HL-60/S4 treated with phorbol 12-myristate 13-acetate at 8.2 ng/mL for 4 days and 3 days (cell line): ENCODE measurements around the gene TBX20.
"Not testable (repeated sequence)": the region's sequence is repeated elsewhere in the genome, so short reads cannot be mapped to it uniquely, and the experiment has no call there.

Experiments
- in situ Hi-C: fragments of 300-500 bp; cut with MboI; formaldehyde crosslinking; loops from 2 replicates; pipeline ENCODE4 v1.15.0; 2022; ENCODE audit warnings: low sequenced_read_pairs

The TBX20 gene

DNA sequence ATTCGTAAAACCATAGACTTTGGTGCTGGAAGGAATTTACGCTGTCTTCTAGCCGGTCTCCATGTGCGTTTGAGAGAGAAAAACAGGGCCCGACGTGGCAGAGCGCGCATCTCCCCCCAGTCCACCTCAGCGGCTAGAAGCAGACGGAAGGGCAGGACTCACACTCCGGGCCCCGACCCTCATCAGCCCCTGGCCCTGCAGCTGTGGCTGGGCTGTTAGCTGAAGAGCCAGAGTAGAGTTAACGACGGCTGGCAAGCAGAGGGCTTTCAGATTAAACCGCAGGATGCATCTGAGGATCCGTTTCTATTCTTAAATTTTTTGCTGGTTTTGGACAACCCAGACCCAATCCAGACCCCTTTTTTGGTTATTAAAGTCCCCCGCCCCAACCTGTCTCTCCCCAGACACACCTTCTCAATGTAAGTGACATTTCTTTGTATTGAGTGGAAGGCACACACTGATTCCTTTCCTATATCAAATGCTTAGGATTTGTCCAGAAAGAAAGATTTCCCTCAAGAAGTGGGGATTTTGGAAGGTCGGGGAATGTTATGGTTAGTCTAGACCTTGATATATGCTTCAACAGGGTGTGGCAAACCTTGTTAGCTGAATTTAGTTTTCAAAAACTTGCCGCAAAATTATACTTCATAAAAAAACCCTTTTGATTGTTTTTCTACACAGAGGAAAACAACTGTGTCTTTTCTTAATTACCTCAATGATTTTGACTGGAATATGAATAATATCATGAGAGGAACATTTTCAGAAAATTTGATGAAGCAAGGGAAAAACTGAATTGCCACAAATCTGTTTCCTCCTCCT, 1.7 kb upstream of the TBX20 start:
- in situ Hi-C loops: no loop called here

DNA sequence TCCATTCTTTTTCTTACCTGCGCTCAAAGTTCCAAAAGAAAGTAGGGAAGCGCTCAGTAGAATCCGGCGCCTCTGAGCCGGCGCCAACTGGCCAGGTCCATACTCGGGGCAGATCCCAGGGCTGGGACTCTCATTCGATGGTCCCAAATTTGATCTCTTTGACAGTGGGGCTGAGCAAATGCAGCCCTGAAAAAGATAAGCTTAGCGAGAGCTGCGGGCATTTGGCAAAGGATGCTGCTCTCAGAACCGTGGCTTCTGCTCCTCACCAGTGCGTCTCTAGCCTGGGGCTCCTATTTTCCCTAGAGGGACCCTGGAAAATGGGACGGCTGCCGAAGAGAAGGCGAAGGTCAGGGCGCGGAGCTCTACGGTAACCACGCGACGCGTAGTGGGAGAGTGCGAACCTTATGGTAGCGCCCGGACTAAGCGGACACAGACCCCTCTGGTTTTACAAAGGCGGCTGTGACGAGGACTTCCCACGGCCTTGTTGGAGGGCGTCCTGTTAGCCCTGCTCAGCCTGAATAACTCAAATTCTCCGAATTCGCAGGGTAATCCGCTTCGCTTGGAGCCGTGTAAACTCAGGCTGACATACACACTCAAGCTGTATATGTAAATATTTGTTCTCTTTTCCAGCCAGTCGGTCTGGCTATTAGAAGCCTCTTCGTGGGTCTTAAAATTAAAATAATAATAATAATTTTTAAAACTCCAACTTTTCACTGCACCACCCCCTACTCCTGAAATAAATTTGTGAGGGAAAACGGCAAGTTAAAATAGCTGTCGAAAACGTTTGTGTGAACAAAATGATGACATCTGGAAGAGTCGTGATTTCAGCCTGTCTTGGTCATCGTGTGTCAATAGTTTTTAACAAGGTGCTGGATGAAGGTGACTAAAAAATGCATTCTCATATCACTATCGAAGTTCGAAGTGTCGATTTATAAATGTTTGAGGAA, 869 bp upstream of the TBX20 start:
- in situ Hi-C loops: no loop called here

DNA sequence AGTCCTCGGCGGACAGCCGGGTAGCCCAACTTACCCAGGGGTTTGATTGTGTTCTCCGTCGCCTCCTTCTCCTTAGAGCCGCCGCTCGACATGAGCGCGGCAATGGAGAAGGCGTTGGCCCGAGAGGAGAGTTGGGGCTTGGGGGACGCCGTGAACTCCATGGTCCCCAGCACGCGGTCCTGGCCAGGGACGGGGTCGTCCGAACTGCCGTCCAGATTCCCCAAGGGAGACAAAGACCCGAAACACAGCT, 515 bp downstream of the TBX20 start:
- in situ Hi-C loops: no loop called here

DNA sequence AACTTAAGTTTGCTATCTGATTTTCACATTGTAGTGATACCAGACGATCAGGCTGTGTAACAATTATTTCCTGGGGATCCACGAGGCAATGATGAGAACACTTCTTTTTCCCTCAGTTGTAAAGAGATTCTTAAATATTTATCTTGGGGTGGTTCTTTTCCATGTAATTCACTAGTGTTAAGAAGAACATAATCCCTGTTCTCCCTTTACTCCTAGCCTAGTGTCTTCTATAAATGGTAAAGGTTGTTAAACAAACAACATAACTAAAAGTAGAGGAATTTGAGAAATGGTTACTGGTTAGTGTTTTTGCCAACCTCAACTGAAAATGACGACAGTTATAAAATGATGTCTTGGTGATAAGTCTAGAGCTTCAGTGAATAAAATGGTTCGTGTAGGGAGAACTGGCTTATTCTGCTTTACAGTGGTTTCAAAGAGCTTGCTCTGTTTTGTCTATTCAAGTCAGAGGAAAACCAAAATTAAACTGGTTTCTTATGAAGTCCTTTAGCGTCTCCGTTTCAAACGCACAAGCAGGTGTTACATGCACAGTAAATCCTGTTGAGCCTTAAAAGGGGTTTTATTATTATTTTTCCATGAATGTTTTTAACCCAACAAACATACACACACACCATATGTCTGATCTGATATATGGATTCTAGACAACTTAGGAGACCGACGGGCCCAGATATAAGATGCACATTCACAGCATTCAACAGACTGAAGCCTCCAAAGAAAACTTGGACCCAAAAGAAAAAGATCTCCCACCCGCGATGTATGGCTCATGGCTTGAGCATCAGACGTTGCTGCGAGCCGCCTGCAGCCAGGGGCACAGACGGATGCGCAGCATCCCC, 1.1 kb downstream of the TBX20 start:
- in situ Hi-C loops: no loop called here

DNA sequence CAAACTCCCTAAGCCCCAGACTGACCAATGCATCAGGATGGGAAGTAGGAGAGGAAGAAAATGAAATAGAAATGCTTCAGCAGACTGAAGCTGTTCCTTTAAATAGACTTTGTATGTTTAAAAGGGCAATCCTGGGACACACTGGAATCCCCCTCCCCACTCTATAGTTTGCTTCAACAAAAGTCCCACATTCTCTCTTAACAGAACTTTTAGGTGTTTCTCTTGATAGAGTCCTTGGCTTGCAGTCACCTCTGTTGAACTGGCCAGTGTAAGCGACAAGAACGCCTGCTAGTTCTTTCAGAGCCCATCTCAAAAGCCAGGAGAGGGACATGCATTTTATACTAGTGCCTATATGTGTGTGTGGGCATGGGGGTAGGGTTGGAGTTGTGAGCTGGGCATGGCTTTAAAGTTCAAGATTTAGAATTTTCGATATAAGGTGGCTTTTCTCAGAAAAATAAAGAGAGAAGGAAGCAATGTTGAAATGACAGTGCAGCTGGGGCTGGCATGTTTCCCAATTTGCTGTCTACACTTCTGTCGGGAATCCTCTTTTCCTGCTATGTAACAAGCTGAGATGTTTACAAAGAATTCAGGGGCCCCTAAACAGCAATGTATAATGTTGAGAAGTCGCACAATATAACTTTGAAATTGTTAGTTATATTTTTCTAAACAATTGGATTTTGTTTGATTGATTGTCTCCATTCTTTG, 2.1 kb downstream of the TBX20 start:
- in situ Hi-C loops: no loop called here

DNA sequence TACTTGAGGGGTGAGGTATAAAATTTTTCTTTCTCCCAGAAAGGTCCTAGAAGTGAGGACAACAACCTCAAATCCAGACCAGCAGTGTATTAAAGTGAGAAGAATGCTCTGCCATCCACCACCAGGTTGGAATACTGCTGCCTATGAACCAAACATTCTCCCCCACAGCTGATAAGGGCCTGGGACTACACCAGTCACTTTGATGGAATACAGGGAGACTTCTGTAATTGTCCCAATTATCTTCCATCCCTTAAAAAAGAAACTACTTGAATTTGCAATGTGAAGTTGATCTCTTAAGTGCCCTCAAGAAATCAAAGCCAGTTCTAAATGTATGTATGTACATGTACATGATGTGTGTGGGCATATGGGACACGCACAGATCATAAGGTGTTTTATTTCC, 3.0 kb downstream of the TBX20 start:
- in situ Hi-C loops: no loop called here

DNA sequence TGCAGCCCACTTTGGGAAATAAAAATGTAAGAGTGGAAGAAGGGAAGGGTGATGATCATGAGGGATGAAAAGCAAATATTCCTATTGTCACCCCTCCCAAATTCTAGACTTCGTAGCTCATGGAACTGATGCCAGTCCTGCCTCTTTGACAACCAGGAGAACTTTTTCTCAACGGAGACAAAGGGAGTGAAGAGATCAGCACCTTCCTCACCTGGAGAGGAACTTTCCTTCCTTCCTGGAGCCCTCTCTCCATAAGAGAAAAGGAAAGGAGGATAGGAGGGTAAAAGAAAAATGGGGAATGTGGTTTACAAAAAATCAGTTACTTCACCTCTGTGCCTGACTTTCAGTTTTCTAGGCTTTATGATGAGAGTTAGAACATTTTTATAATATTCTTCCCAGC, 3.4 kb downstream of the TBX20 start:
- in situ Hi-C loops: no loop called here

DNA sequence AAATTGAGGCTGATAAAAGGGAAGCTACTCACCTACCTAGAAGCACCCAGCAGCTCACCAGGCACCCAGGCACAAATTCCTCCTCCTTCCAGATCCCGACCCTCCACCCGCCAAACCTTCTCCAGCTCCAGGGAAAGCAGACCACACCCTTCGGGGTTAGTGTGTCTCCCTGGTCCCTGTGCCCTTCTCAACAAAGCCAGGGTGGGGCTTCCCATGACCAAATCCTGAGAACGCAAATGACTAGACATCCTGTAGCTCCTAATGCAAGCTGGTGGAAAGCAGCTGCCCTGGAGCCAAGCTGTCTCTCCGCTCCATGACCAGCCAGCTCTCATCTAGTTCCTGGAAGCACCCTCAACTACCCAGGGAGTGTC, 4.4 kb downstream of the TBX20 start:
- in situ Hi-C loops: no loop called here

DNA sequence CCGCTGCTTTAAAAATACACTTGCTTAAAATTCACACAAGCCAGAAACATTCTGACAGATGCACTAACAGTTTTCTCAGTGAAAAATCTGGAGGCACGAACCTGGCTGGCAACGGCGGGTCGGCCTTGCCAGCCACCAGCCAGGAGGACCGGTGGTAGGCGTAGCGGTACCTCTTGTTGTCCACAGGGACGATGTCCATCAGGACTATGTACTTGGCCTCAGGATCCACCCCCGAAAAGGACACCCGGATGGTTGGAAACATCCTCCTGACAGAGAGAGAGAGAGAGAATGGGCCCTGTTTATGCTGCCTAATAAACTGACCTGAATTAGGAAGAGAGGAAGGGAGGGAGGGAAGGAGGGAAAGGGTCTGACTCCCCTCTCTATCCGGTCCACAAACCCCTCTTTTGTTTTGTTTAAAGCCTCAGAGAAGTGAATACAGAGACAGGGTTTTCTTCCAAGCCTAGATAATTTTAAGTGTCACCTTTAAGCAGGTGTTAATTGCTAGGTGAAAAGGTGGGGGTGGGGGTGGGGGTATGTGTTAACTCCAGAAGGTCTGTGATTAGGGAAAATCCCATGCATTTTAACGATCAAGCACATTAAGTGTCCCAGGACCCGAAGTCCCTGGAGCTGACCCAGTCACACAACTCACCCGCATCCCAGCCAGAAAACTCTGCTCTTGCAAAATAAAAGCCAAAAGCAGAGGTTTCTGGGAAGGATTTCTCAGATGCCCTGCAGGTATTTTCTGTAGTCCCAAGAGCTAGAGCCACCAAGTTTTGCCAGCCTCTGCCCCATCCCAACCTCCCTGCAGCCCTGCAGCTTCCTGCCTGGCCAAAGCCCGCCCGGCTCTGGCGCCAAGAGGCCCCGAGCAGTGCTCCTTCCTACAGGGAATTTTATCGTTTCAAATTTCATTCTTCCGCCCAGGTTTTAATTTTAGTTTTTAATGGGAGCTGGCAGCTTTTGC, 5.0 kb downstream of the TBX20 start:
- in situ Hi-C loops: no loop called here

DNA sequence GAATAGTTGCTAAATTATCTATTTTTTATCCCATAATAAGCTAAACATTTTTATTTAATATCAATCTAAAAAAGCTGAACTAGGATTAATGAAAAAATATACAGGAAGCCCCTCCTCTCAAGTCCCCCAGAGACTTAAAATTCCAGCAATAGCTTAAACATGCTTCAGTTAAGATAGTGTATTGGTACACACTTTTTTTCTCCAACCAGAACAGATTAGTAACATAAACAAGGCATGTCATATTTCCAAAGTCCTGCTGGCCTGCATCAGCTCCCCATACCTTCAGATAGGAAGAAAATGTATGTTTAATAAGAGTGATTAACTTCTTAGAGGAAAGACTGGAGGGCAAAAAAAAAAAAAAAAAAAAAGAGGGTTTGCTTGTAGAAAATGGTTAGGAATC, 7.1 kb downstream of the TBX20 start:
- in situ Hi-C loops: no loop called here

DNA sequence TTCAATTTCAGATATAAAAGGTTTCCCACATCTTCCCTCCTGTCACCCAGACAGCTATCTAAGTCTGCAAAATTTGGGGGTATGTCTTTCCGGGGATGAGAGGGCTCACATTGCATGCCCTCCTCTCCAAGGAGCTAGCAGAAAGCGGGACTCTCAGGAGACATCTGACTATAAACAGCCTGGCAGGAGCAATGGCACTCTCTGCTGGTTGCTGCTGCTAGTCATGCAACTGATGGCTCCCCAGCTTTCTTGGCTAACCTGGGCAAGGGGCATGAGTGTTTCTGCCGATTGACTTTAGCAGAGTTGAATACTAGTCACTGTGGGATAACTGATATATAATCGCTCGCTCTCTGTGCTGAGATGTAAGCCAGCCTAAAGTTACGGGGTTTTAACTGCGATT, 12.0 kb downstream of the TBX20 start:
- in situ Hi-C loops: no loop called here

DNA sequence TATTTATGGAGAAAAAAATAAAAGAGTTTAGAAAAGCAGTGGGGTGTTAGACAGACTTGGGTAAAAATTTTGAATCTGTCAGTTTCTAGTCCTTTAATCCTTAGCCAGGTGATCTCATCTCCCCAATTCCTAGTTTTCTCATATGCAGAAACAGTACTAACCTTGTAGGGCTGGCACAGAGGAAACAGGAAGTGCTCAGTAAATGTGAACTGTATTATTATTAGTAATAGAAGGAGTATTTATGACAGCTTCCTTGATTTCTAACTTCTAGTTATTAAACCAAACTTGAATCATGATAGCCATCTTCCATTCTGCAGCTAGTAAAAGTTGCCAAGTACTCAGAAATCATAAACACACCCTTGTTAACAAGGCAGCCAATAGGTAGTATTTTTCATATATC, 12.5 kb downstream of the TBX20 start:
- in situ Hi-C loops: no loop called here

DNA sequence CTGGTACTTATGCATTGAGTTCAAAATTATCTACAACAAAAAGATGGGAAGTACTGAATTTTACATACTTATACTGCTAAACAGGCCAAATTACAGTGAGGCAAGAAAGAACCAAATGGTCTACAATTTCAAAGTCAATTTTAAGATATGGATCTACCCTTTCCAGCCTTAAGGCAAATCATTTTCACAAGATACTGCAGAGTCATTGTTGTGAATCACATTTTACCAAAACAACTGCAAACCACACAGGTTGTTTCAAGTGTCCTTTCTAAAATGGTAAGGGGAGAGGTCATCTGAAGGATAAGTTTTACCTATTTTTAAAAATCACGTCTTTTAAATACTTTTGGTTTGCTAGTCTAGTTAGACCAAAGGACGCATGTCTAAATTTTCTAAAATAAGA, 12.9 kb downstream of the TBX20 start:
- in situ Hi-C loops: not testable (repeated sequence)

DNA sequence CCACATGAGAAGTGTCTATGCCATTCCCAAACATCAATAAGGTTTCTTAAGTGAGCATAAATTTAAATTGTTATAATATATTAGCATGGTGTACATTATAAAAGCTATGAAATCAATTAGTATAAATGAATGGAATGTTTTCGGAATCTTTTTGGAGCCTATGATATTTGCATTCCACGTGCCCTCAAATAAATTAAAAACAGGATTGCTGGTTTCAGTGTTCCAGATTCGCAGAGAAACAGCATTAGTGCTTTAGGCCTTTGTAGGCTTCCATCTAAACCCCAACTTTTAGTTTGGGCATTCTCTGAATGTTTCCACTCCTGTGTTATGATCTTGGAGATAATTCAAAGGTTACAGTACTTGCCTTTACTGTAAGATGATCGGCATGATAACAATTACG, 15.4 kb downstream of the TBX20 start:
- in situ Hi-C loops: not testable (repeated sequence)

DNA sequence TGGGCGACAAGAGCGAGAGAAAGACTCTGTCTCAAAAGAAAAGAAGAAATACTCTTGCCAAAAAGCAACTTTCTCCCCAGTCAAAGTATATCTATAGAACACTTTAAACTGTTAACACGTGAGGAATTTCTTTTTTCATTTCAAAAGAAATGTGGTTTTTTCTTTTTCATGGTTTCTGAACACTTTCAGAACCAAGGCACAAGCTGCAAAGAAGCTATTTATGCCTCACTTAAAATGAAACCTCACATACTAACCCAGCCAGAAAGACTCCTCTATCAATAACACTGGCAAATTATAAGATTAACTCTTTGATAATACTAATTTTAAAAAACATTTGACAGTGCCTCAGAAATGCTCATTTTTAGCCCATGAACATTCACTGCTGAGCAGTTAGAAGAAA, 20.9 kb downstream of the TBX20 start:
- in situ Hi-C loops: no loop called here

DNA sequence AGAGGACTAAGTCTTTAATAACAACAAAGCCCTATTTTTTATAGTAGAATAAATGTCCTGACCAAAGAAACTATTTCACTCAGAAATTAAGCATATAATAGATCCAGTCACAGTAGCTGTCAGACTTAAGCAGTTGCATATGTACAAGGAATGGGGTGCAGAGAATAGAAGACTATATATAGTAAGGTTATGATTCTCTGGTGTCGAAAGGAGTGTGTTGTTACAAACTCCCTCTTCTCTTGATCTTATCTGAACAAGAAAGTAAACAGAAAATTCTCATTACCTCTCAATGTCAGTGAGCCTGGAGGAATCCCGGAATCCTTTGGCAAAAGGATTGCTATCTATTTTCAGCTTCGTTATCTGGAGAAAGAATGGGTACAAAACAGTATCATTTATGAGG, 22.7 kb downstream of the TBX20 start:
- in situ Hi-C loops: not testable (repeated sequence)

DNA sequence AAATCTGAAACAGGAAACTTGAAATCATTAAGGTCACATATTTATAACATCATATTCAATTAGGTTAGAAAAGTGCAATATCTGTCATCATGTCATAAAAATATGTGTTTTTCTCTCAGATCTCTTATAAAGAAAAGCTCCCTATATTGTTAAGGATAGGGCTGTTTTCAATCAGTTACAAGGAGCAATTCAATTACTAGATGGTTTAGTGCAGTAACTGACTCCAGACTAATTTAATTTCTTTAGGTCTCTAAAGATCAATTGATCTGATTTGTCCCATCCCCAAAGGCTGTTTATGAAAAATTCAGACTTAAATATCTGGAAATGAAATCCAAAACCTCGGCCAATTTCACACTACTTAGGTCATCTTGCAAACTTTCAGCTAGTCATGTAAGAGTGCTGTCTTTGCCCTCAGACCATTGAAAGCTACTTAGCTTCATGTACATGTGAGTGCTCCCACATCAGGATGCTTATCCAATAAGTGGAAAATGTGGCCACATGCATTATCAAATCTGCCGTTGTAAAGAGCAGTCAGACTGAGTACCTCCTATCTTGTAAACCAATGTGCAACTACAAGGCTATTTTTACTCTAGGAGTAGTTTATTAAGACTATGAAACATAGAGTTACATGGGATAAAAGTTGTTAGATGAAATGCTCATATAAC, 24.7 kb downstream of the TBX20 start:
- in situ Hi-C loops: not testable (repeated sequence)

DNA sequence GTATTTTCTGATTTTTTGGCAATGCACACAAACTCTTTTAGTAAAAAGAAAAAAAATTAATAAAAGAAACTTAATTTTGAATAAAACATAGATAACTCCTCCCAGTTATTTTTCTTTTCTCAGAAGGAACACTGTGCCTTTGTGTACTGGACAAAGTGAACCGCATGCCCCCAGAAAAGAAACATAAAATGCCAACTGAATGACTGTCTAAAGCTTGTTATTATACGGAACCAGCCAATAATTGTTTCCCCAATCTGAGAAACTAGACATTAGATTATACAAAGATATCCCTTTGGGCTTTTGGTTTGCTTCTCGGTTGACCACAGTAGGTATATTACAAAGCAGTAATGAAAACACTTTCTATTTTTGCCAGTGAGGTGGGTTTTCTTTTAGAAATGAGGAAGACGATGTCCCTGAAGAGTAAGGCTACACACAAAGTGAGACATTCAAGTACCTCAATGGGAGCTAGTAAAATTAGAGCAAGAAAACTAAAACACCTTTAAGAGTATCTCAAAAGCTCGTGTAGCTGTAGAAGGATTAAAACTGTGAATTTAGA, 25.3 kb downstream of the TBX20 start:
- in situ Hi-C loops: not testable (repeated sequence)

DNA sequence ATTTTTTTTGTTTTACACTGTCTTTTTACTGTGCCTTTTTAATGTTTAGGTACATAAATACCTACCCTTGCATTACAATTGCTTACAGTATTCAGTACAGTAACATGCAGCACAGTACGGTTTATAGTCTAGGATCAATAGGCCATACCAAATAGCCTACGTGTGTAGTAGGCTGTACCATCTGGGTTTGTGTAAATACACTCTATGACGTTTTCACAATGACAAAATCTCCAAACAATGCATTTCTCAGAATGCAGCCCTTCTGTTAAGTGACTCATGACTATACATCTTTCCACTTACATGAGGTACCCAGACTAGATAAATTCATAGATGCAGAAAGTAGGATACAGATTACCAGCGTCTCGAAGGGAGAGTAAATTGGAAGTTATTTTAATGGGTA, 26.5 kb downstream of the TBX20 start:
- in situ Hi-C loops: not testable (repeated sequence)
